K562 (cell line): ENCODE results near the gene SMCHD1. TPM values are rescaled to one million over a fixed set of nuclear protein-coding genes. Genes with fewer than 3 reads are reported as not detected.

ENCODE experiments used
- ARID1B ChIP-seq: fragments of 450-650 bp; IDR thresholded peaks from 2 replicates; pipeline ENCODE4 v1.6.1; 2016; ENCODE audit warnings: antibody characterized with exemption, mild to moderate bottlenecking, inconsistent platforms
- ARNT ChIP-seq, 2 experiments: fragments of 450-650 bp; IDR thresholded peaks; 2 replicates each; pipeline ENCODE4 v1.6.1; 2016; ENCODE audit warnings: mild to moderate bottlenecking in 1 of 2
- ASH1L ChIP-seq: fragments of 450-650 bp; IDR thresholded peaks from 2 replicates; pipeline ENCODE4 v1.6.1; 2018; ENCODE audit warnings: borderline replicate concordance, mild to moderate bottlenecking, low read depth; ENCODE audit not compliant: partially characterized antibody
- ATF3 ChIP-seq, 2 experiments: fragments of 450-650 bp in 1 of 2; sonication (generic) in 1 of 2; formaldehyde crosslinking in 1 of 2; IDR thresholded peaks in 1 of 2; conservative IDR thresholded peaks in 1 of 2; 2 replicates each; pipeline versions ENCODE4 v1.6.1 to v1.8.1; 2016 to 2023; ENCODE audit warnings: mild to moderate bottlenecking in 2 of 2, moderate library complexity in 2 of 2, inconsistent platforms in 1 of 2, missing genetic modification reagents in 1 of 2
- CEBPB ChIP-seq: fragments of 450-650 bp; IDR thresholded peaks from 2 replicates; pipeline ENCODE4 v1.6.1; 2016; ENCODE audit warnings: missing genetic modification characterization, missing compliant biosample characterization
- CTBP1 ChIP-seq: fragments of 450-650 bp; IDR thresholded peaks from 2 replicates; pipeline ENCODE4 v1.6.1; 2016; ENCODE audit warnings: borderline replicate concordance
- CXXC5 ChIP-seq: fragments of 250-450 bp; sonication (Bioruptor Pico); IDR thresholded peaks from 2 replicates; pipeline ENCODE4 v1.8.0; 2022; ENCODE audit warnings: inconsistent platforms, mild to moderate bottlenecking, moderate library complexity
- ELF2 ChIP-seq: fragments of 250-450 bp; sonication (Bioruptor Pico); IDR thresholded peaks from 2 replicates; pipeline ENCODE4 v1.5.0; 2021; ENCODE audit warnings: mild to moderate bottlenecking
- ELF4 ChIP-seq: fragments of 450-650 bp; formaldehyde crosslinking; IDR thresholded peaks from 2 replicates; pipeline ENCODE4 v1.4.0; 2022; ENCODE audit warnings: missing genetic modification characterization
- KDM5B ChIP-seq: fragments of 200-600 bp; sonication (generic); IDR thresholded peaks from 2 replicates; pipeline ENCODE4 v1.6.1; 2012; ENCODE audit warnings: low read depth, mild to moderate bottlenecking, moderate library complexity, low read length, control low read depth, inconsistent platforms; ENCODE audit not compliant: insufficient replicate concordance
- KLF13 ChIP-seq: fragments of 450-650 bp; IDR thresholded peaks from 2 replicates; pipeline ENCODE4 v1.6.1; 2016; ENCODE audit warnings: missing genetic modification characterization, low read depth, mild to moderate bottlenecking, missing compliant biosample characterization, moderate library complexity, borderline replicate concordance
- L3MBTL2 ChIP-seq: fragments of 450-650 bp; IDR thresholded peaks from 2 replicates; pipeline ENCODE4 v1.6.1; 2016; ENCODE audit warnings: mild to moderate bottlenecking, moderate library complexity
- MNT ChIP-seq, 2 experiments: fragments of 450-650 bp; conservative IDR thresholded peaks; 2 replicates each; pipeline ENCODE4 v1.6.1; 2017; ENCODE audit warnings: mild to moderate bottlenecking in 2 of 2, moderate library complexity in 2 of 2
- NR1H2 ChIP-seq: sonication (generic); formaldehyde crosslinking; IDR thresholded peaks from 2 replicates; pipeline ENCODE4 v1.4.0; 2020; ENCODE audit warnings: mild to moderate bottlenecking, missing genetic modification reagents
- RAD21 ChIP-seq, 2 experiments: fragments of 250-450 bp in 1 of 2; fragments of 450-650 bp in 1 of 2; sonication (Bioruptor Pico) in 1 of 2; formaldehyde crosslinking in 1 of 2; IDR thresholded peaks in 1 of 2; conservative IDR thresholded peaks in 1 of 2; 2 replicates each; pipeline versions ENCODE4 v1.4.0 to v1.8.0; 2020 to 2022; ENCODE audit warnings: mild to moderate bottlenecking in 2 of 2, moderate library complexity in 1 of 2
- RBM22 ChIP-seq: fragments of 200-400 bp; formaldehyde crosslinking; IDR thresholded peaks from 2 replicates; pipeline ENCODE4 v1.6.1; 2018; ENCODE audit warnings: low read length, low read depth; ENCODE audit not compliant: poor library complexity, severe bottlenecking
- TRIM24 ChIP-seq, 2 experiments: fragments of 450-650 bp; IDR thresholded peaks; 2 replicates each; pipeline ENCODE4 v1.6.1; 2016
- USF1 ChIP-seq: sonication (generic); formaldehyde crosslinking; IDR thresholded peaks from 2 replicates; pipeline ENCODE4 v1.9.0; 2022; ENCODE audit warnings: mild to moderate bottlenecking, missing genetic modification reagents
- ZBTB12 ChIP-seq: fragments of 250-450 bp; sonication (Bioruptor Pico); IDR thresholded peaks from 2 replicates; pipeline ENCODE4 v1.4.0; 2020
- ZFP30 ChIP-seq: fragments of 250-450 bp; sonication (Bioruptor Pico); IDR thresholded peaks from 2 replicates; pipeline ENCODE4 v1.8.0; 2022; ENCODE audit warnings: moderate library complexity, mild to moderate bottlenecking, inconsistent platforms, borderline replicate concordance
- ZNF143 ChIP-seq: sonication (generic); formaldehyde crosslinking; IDR thresholded peaks from 2 replicates; pipeline ENCODE4 v1.9.0; 2022; ENCODE audit warnings: mild to moderate bottlenecking, missing genetic modification reagents
- ZNF589 ChIP-seq: fragments of 200-800 bp; sonication (Bioruptor generic); IDR thresholded peaks from 2 replicates; pipeline ENCODE4 v1.6.1; 2016; ENCODE audit warnings: low read depth, missing genetic modification characterization, missing compliant biosample characterization
- ZNF830 ChIP-seq: fragments of 250-450 bp; sonication (Bioruptor Pico); IDR thresholded peaks from 2 replicates; pipeline ENCODE4 v1.5.0; 2021; ENCODE audit warnings: mild to moderate bottlenecking
- polyA plus RNA-seq, 8 experiments: library from polyadenylated mRNA; depleted of rRNA in 4 of 8; stranded (reverse) in 5 of 8; unstranded in 3 of 8; fragments of >200 nt; fragmentation: Nextera tagmentation in 2 of 8; fragmentation: Illumina TruSeq in 1 of 8; extraction: Ambion mirVana in 2 of 8; extraction: Trizol in 1 of 8; gene quantifications; 2 replicates each; pipeline versions ENCODE4 v1.2.1 to v1.2.3, GENCODE V29; 2011 to 2014; ENCODE audit warnings: inconsistent platforms in 1 of 8, missing spikeins in 1 of 8
- total RNA-seq, 7 experiments: library from RNA; depleted of rRNA in 6 of 7; stranded (reverse); fragments of >200 nt in 6 of 7; fragmentation: Illumina TruSeq in 2 of 7; extraction: Trizol in 2 of 7; gene quantifications; 2 replicates each; pipeline versions ENCODE4 v1.2.1 to v1.2.3, GENCODE V29; 2011 to 2021; ENCODE audit warnings: low replicate concordance in 1 of 7

Gene SMCHD1
- total and polyA plus RNA-seq, 9 of the 15 experiments (the other 6 are each of a cell fraction or from before 2014, with no cell fraction given), result 6.3 to 144 (median 72.7) TPM

DNA sequence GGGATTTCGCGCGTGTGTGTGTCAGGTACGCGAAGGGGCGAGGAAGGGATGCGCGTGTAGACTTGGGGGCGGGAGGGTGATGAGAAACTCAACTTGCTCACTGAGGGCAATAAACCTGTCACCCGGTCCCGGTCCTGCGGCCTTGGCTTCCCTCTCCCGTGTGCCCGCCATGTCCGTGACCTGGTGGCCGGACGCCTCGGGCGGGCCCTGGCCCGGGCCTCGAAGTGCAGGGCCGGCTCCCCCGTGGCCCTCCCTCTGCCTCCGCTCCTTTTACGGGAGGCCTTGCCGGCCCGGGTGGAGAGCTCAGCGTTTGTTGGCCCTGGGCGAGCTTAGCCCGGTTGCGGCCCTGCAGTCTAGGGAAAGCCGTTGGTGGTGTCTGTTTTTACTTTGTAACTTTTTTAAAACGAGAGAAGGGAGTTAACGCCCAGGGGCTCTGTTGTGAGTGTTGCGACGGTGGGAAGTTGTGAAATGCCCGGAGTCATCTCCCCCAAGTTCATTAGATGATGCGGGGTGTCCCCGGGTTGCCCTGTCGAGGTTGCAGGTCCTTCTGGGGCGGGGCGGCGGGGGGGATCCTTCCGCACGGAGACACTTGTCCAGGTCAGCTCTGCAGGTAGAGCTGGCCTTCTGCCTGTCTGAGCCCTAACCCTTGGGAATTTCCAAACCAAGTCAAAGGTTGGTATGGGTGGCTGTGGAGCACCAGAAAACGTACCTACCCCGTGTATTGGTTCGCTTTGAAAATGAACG is 883 bp downstream of the SMCHD1 start (continued):
- TF ChIP-seq ELF4 (CRISPR knock-in tag) (0 out of 2 replicates have a peak, but pooled peaks have one; percentile 39), ELF2 (CRISPR knock-in tag) (no peak), CTBP1 (no peak), TRIM24 (IDR thresholded peaks at IDR 0.05) (peak in 1 of 2 experiments; percentile 15; a peak in 1 of 4 replicates), ZNF589 (CRISPR knock-in tag) (0 out of 2 replicates have a peak, but pooled peaks have one; percentile 31), USF1 (CRISPR knock-in tag) (peak; percentile 37), RAD21 (CRISPR knock-in tag; conservative IDR thresholded peaks at IDR 0.05 in 1 of 2, IDR thresholded peaks at IDR 0.05 in 1 of 2) (no peak), ZNF143 (0 out of 2 replicates have a peak, but pooled peaks have one; percentile 16), NR1H2 (no peak), CXXC5 (CRISPR knock-in tag) (no peak), CEBPB (peak; percentile 66; the same call in 1 of the 2 replicates), ASH1L (no peak), ZFP30 (CRISPR knock-in tag) (no peak), ARNT (IDR thresholded peaks at IDR 0.05) (no peak), ARID1B (0 out of 2 replicates have a peak, but pooled peaks have one; percentile 10), ZBTB12 (no peak; the same call in 1 of the 2 replicates), KDM5B (peak; percentile 45), L3MBTL2 (0 out of 2 replicates have a peak, but pooled peaks have one; percentile 3), MNT (conservative IDR thresholded peaks at IDR 0.05) (peak in 1 of 2 experiments; percentile 2; a peak in 1 of 4 replicates), ZNF830 (no peak), RBM22 (peak; percentile 17), ATF3 (IDR thresholded peaks at IDR 0.05) (no peak), ATF3 (CRISPR knock-in tag; conservative IDR thresholded peaks at IDR 0.05) (no peak; the same call in 1 of the 2 replicates), KLF13 (tag) (no peak)
